A549 (cell line): ENCODE measurements around the gene HYAL3. TPM values are rescaled to one million over a fixed set of nuclear protein-coding genes. Genes with fewer than 3 reads are reported as not detected.

ENCODE experiments used
- ATAC-seq, 2 experiments: fragments of 200-7000 bp in 1 of 2; fragments of >200 bp in 1 of 2; cut with Nextera tagmentation in 1 of 2; cut with Tn5 transposase in 1 of 2; 3 replicates each; pipeline versions ENCODE4 v1.8.0 to v1.9.1; 2018 to 2020; ENCODE audit warnings: mild to moderate bottlenecking in 1 of 2, moderate library complexity in 1 of 2
- CTCF ChIA-PET: fragments of 300-600 bp; sonication (Branson Sonifier 250); formaldehyde crosslinking; extraction: SDS; loops from one replicate; lab custom pipeline; 2021; ENCODE audit warnings: antibody characterized with exemption, inconsistent platforms; lab: Yijun Ruan, JAX
- POLR2A ChIA-PET: fragments of 350-600 bp; formaldehyde crosslinking; extraction: SDS; loops from one replicate; lab custom pipeline; 2021; ENCODE audit warnings: antibody characterized with exemption, inconsistent platforms; lab: Yijun Ruan, JAX
- DNase-seq, 2 experiments: peaks; one replicate each; pipeline versions ENCODE4 v3.0.0 to v3.0.0-alpha.2; 2011 to 2016; ENCODE audit warnings: low read depth in 1 of 2, low spot score in 1 of 2
- FAIRE-seq: peaks from 2 replicates; lab custom pipeline; 2011; peaks lifted over from hg19 to GRCh38; lab: Jason Lieb, UNC
- H3K27ac ChIP-seq, 2 experiments: fragments of >200 bp; sonication (Bioruptor Twin); formaldehyde crosslinking; 3 replicates each; pipeline ENCODE4 v1.5.1; 2016 to 2017
- H3K4me1 ChIP-seq: fragments of >200 bp; sonication (Bioruptor Twin); formaldehyde crosslinking; 3 replicates; pipeline ENCODE4 v1.6.1; 2016
- H3K4me2 ChIP-seq: fragments of >200 bp; sonication (Bioruptor Twin); formaldehyde crosslinking; 3 replicates; pipeline ENCODE4 v1.6.1; 2016
- H3K4me3 ChIP-seq: fragments of >200 bp; sonication (Bioruptor Twin); formaldehyde crosslinking; 3 replicates; pipeline ENCODE4 v1.5.1; 2016
- H3K9me3 ChIP-seq: fragments of >200 bp; sonication (Bioruptor Twin); formaldehyde crosslinking; 3 replicates; pipeline ENCODE4 v1.6.1; 2016
- ATOH8 ChIP-seq: fragments of 250-450 bp; sonication (Bioruptor Pico); IDR thresholded peaks from 2 replicates; pipeline ENCODE4 v1.5.0; 2020; ENCODE audit warnings: low read depth, mild to moderate bottlenecking, moderate library complexity
- CBX2 ChIP-seq: fragments of 200-600 bp; sonication (generic); IDR thresholded peaks from 2 replicates; pipeline ENCODE4 v1.6.1; 2016; ENCODE audit warnings: low read depth, mild to moderate bottlenecking, borderline replicate concordance
- CHD4 ChIP-seq: fragments of 200-600 bp; sonication (generic); IDR thresholded peaks from 2 replicates; pipeline ENCODE4 v1.6.1; 2016; ENCODE audit warnings: antibody characterized with exemption, mild to moderate bottlenecking, borderline replicate concordance
- EHF ChIP-seq: fragments of 250-450 bp; sonication (Bioruptor Pico); IDR thresholded peaks from 2 replicates; pipeline ENCODE4 v1.5.0; 2020; ENCODE audit warnings: mild to moderate bottlenecking
- EHMT2 ChIP-seq: fragments of 200-600 bp; sonication (generic); IDR thresholded peaks from 2 replicates; pipeline ENCODE4 v1.6.1; 2016; ENCODE audit warnings: antibody characterized with exemption, low read depth, mild to moderate bottlenecking, moderate library complexity
- FOSB ChIP-seq: fragments of 250-450 bp; sonication (Bioruptor Pico); IDR thresholded peaks from 2 replicates; pipeline ENCODE4 v1.5.0; 2020; ENCODE audit warnings: mild to moderate bottlenecking, moderate library complexity
- FOSL2 ChIP-seq, 2 experiments: fragments of 450-650 bp in 1 of 2; fragments of >200 bp in 1 of 2; sonication (Bioruptor Twin) in 1 of 2; formaldehyde crosslinking; IDR thresholded peaks; 2 replicates each; pipeline versions ENCODE4 v1.5.0 to v1.6.1; 2016 to 2020; ENCODE audit warnings: mild to moderate bottlenecking in 1 of 2, moderate library complexity in 1 of 2
- FOXS1 ChIP-seq: fragments of 250-450 bp; sonication (Bioruptor Pico); IDR thresholded peaks from 2 replicates; pipeline ENCODE4 v1.5.0; 2020; ENCODE audit warnings: mild to moderate bottlenecking, moderate library complexity
- HEYL ChIP-seq: fragments of 250-450 bp; sonication (Bioruptor Pico); IDR thresholded peaks from 2 replicates; pipeline ENCODE4 v1.8.0; 2021; ENCODE audit warnings: mild to moderate bottlenecking, moderate library complexity
- HOXA7 ChIP-seq: fragments of 250-450 bp; sonication (Bioruptor Pico); IDR thresholded peaks from 2 replicates; pipeline ENCODE4 v1.5.0; 2020; ENCODE audit warnings: mild to moderate bottlenecking, moderate library complexity
- JUN ChIP-seq, 2 experiments: fragments of >200 bp; sonication (Bioruptor Twin); formaldehyde crosslinking; IDR thresholded peaks; 2 replicates in 1 of 2; 3 replicates in 1 of 2; pipeline ENCODE4 v1.6.1; 2016 to 2017
- JUNB ChIP-seq: fragments of >200 bp; sonication (Bioruptor Twin); formaldehyde crosslinking; IDR thresholded peaks from 2 replicates; pipeline ENCODE4 v1.6.1; 2016
- KDM1A ChIP-seq: fragments of 200-600 bp; sonication (generic); IDR thresholded peaks from 2 replicates; pipeline ENCODE4 v1.6.1; 2016; ENCODE audit warnings: low read depth, mild to moderate bottlenecking
- MAX ChIP-seq: IDR thresholded peaks from 2 replicates; pipeline ENCODE4 v1.6.1; 2012
- MAZ ChIP-seq: fragments of 150-350 bp; IDR thresholded peaks from 2 replicates; pipeline ENCODE4 v1.6.1; 2014; ENCODE audit warnings: antibody characterized with exemption, low read depth, low read length, borderline replicate concordance
- MYC ChIP-seq: IDR thresholded peaks from 2 replicates; pipeline ENCODE4 v1.6.1; 2012; ENCODE audit warnings: mild to moderate bottlenecking, inconsistent platforms, low read length, improper control_type of control experiment, borderline replicate concordance
- NFE2L2 ChIP-seq: fragments of 150-350 bp; conservative IDR thresholded peaks from 2 replicates; pipeline ENCODE4 v1.6.1; 2014; ENCODE audit warnings: low read length
- NPAS2 ChIP-seq: fragments of 250-450 bp; sonication (Bioruptor Pico); IDR thresholded peaks from 2 replicates; pipeline ENCODE4 v1.8.0; 2022; ENCODE audit warnings: mild to moderate bottlenecking, moderate library complexity, borderline replicate concordance
- PHF8 ChIP-seq: fragments of 200-600 bp; sonication (generic); IDR thresholded peaks from 2 replicates; pipeline ENCODE4 v1.6.1; 2016; ENCODE audit warnings: low read depth, mild to moderate bottlenecking, antibody characterized with exemption, moderate library complexity, borderline replicate concordance
- POLR2AphosphoS2 ChIP-seq: conservative IDR thresholded peaks from 2 replicates; pipeline ENCODE4 v1.6.1; 2012; ENCODE audit warnings: low read length, improper control_type of control experiment, inconsistent platforms
- RAD21 ChIP-seq, 2 experiments: fragments of >200 bp in 1 of 2; sonication (Bioruptor Twin) in 1 of 2; formaldehyde crosslinking in 1 of 2; IDR thresholded peaks in 1 of 2; conservative IDR thresholded peaks in 1 of 2; 2 replicates in 1 of 2; 3 replicates in 1 of 2; pipeline ENCODE4 v1.6.1; 2012 to 2018; ENCODE audit warnings: inconsistent platforms in 1 of 2
- RFX5 ChIP-seq: fragments of 450-650 bp; IDR thresholded peaks from 2 replicates; pipeline ENCODE4 v1.7.1; 2014; ENCODE audit warnings: antibody characterized with exemption, mild to moderate bottlenecking, moderate library complexity
- RNF2 ChIP-seq: fragments of 200-600 bp; sonication (generic); IDR thresholded peaks from 2 replicates; pipeline ENCODE4 v1.6.1; 2016; ENCODE audit warnings: low read depth, mild to moderate bottlenecking, antibody characterized with exemption, moderate library complexity, borderline replicate concordance
- SREBF2 ChIP-seq: fragments of 450-650 bp; IDR thresholded peaks from 2 replicates; pipeline ENCODE4 v1.6.1; 2014; ENCODE audit warnings: mild to moderate bottlenecking, moderate library complexity
- TP53 ChIP-seq: fragments of 250-450 bp; sonication (Bioruptor Pico); IDR thresholded peaks from 2 replicates; pipeline ENCODE4 v1.5.0; 2021; ENCODE audit warnings: mild to moderate bottlenecking, moderate library complexity
- WGBS: methylation state at CpG from one replicate; pipeline ENCODE4 v1.1.6; 2017; ENCODE audit errors: missing lambda C conversion rate; 5-methylcytosine and 5-hydroxymethylcytosine counted together
- polyA plus RNA-seq, 4 experiments: library from polyadenylated mRNA; depleted of rRNA in 3 of 4; stranded (reverse); fragments of >200 nt; fragmentation: RNase III in 1 of 4; extraction: RNeasy Plus Mini Kit Qiagen cat#74134 plus additional on column Dnase treatment in 1 of 4; gene quantifications; 2 replicates in 3 of 4; 3 replicates in 1 of 4; pipeline ENCODE4 v1.2.3, GENCODE V29; 2011 to 2017

HYAL3 gene
- polyA plus RNA-seq, 2 of the 4 experiments (the other 2 are of a cell fraction) = 3.0 to 5.0 TPM

- CTCF ChIA-PET = interaction anchor here (1.0 to 11.2 kb wide), 12 partner anchors 8 to 70 kb away, joined by 3 to 219 read pairs (median 5); partner anchors contain the start of genes GNAI2 and GNAT1
- no peak overlapping the region for H3K27ac ChIP-seq
- ATAC-seq (no peak), DNase-seq (no peak), FAIRE-seq (no peak)
- H3K4me2 ChIP-seq = no peak overlapping the region
- peaks cover 5% of the 10 kb centered on the region; the same call in 1 of the 3 replicates for H3K4me1 ChIP-seq
- WGBS = 75% methylated on average over 4 of the region's 8 CpGs
- no peaks in the 10 kb centered on the region for H3K9me3 ChIP-seq
- POLR2A ChIA-PET = no interaction called here
- TF ChIP-seq JUN (IDR thresholded peaks at IDR 0.05) (no peak), POLR2AphosphoS2 (no peak), RNF2 (no peak)
- H3K4me3 ChIP-seq = no peak overlapping the region
Observed at GRCh38 chr3:50254577-50255250, 44.5 kb downstream of the HYAL3 start.

- no peak overlapping the region for H3K27ac ChIP-seq
- H3K4me3 ChIP-seq = no peak overlapping the region
- H3K4me1 ChIP-seq = peaks cover 29% of the 10 kb centered on the region
- ATAC-seq (0 out of 6 replicates have a peak, but pooled peaks of 1 of the 2 experiments have one; percentile 6), FAIRE-seq (no peak), DNase-seq (peak in 1 of 2 experiments; percentile 53)
- ChIA-PET POLR2A (no interaction called here), CTCF (interaction anchor here (1.0 to 11.2 kb wide), 4 partner anchors 9 to 24 kb away, joined by 4 to 219 read pairs (median 4); partner anchors contain the start of gene GNAI2)
- H3K9me3 ChIP-seq = no peaks in the 10 kb centered on the region
- 69% methylated on average over 5 of the region's 8 CpGs for WGBS
- no peak for TF ChIP-seq CHD4
- no peak for TF ChIP-seq FOSL2 (IDR thresholded peaks at IDR 0.05)
- peak; percentile 44; the same call in 1 of the 2 replicates for TF ChIP-seq FOSL2 (CRISPR knock-in tag; IDR thresholded peaks at IDR 0.05)
- no peak for TF ChIP-seq RAD21 (conservative IDR thresholded peaks at IDR 0.05 in 1 of 2, IDR thresholded peaks at IDR 0.05 in 1 of 2)
- no peak for TF ChIP-seq ATOH8 (CRISPR knock-in tag)
- H3K4me2 ChIP-seq = no peak overlapping the region
Observed at GRCh38 chr3:50251220-50251619, 48.0 kb downstream of the HYAL3 start.

- POLR2A ChIA-PET = no interaction called here
- H3K27ac ChIP-seq = no peak overlapping the region
- peaks cover 32% of the 10 kb centered on the region for H3K4me1 ChIP-seq
- 93% methylated on average over 4 of the region's 4 CpGs for WGBS
- no peak for ATAC-seq
- FAIRE-seq = no peak
- no peak overlapping the region for H3K4me2 ChIP-seq
- TF ChIP-seq EHMT2 (no peak), MAX (no peak), PHF8 (no peak), KDM1A (no peak), FOSL2 (IDR thresholded peaks at IDR 0.05) (no peak), FOSL2 (CRISPR knock-in tag; IDR thresholded peaks at IDR 0.05) (no peak), FOSB (CRISPR knock-in tag) (no peak), MAZ (no peak), HOXA7 (CRISPR knock-in tag) (no peak), NPAS2 (no peak), HEYL (CRISPR knock-in tag) (no peak), NFE2L2 (no peak), CBX2 (no peak), FOXS1 (CRISPR knock-in tag) (no peak), EHF (CRISPR knock-in tag) (no peak), SREBF2 (no peak), MYC (no peak), RFX5 (no peak), JUN (IDR thresholded peaks at IDR 0.05) (no peak), JUNB (no peak), TP53 (CRISPR knock-in tag) (no peak)
- CTCF ChIA-PET = interaction anchor here (0.7 to 11.2 kb wide), 7 partner anchors 9 to 58 kb away, joined by 3 to 219 read pairs (median 4); partner anchors contain the start of genes GNAI2 and SEMA3B
- DNase-seq = no peak
- H3K9me3 ChIP-seq = no peaks in the 10 kb centered on the region
- H3K4me3 ChIP-seq = no peak overlapping the region
Observed at GRCh38 chr3:50250514-50250913, 48.7 kb downstream of the HYAL3 start.
